GM23338 (cell line): ENCODE measurements around the gene SLC15A1.

Source experiments
- CREB1 ChIP-seq: fragments of 250-450 bp; sonication (Bioruptor Pico); IDR thresholded peaks from 2 replicates; pipeline ENCODE4 v1.5.0; 2020; ENCODE audit warnings: low read depth, mild to moderate bottlenecking, moderate library complexity
- EZH2 ChIP-seq: fragments of 200-600 bp; sonication (generic); IDR thresholded peaks from one replicate; pipeline ENCODE4 v1.8.0; 2017; ENCODE audit warnings: antibody characterized with exemption, mild to moderate bottlenecking, low read depth; ENCODE audit not compliant: unreplicated experiment
- EZH2phosphoT487 ChIP-seq: fragments of 200-600 bp; sonication (generic); IDR thresholded peaks from one replicate; pipeline ENCODE4 v1.8.1; 2018; ENCODE audit warnings: antibody characterized with exemption; ENCODE audit not compliant: unreplicated experiment
- POLR2AphosphoS5 ChIP-seq: IDR thresholded peaks from 2 replicates; pipeline ENCODE4 v1.6.1; 2016; ENCODE audit warnings: antibody characterized with exemption, low read depth
- TF ChIP-seq, protein P1 (sequence below), 2 experiments: fragments of 200-600 bp in 1 of 2; sonication (generic) in 1 of 2; conservative IDR thresholded peaks; 2 replicates each; pipeline versions ENCODE4 v1.5.1 to v1.6.1; 2016 to 2017; ENCODE audit warnings: antibody characterized with exemption in 2 of 2, low read depth in 2 of 2, mild to moderate bottlenecking in 2 of 2, moderate library complexity in 1 of 2
- TF ChIP-seq, protein P2 (sequence below): IDR thresholded peaks from one replicate; pipeline ENCODE4 v1.6.1; 2018; ENCODE audit warnings: antibody characterized with exemption; ENCODE audit not compliant: unreplicated experiment
- TF ChIP-seq, protein P3 (sequence below): IDR thresholded peaks from 2 replicates; pipeline ENCODE4 v1.6.1; 2016; ENCODE audit warnings: antibody characterized with exemption

DNA sequence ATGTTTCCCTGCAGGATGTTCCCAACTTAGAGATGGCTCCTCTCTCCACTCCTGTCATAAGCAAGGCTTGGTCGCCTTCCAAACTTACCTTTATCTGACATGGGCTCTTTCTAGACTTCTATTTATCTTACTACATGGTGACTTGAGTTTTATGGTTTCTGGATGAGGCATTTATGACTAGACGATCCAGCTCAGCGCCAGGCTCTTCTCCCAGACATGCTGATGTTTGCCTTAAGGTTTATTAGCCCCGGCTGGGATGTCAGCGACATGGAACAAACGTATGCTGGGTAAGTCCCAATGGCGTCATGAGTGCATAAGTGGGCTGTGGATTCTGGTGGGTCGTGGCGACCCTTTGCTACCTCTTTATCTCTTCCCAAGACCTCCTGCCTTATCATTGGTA is 39.8 kb upstream of the SLC15A1 start:
- TF ChIP-seq POLR2AphosphoS5 (no peak), CREB1 (CRISPR knock-in tag) (no peak), EZH2phosphoT487 (no peak), EZH2 (no peak)
- TF ChIP-seq, protein P1, sequence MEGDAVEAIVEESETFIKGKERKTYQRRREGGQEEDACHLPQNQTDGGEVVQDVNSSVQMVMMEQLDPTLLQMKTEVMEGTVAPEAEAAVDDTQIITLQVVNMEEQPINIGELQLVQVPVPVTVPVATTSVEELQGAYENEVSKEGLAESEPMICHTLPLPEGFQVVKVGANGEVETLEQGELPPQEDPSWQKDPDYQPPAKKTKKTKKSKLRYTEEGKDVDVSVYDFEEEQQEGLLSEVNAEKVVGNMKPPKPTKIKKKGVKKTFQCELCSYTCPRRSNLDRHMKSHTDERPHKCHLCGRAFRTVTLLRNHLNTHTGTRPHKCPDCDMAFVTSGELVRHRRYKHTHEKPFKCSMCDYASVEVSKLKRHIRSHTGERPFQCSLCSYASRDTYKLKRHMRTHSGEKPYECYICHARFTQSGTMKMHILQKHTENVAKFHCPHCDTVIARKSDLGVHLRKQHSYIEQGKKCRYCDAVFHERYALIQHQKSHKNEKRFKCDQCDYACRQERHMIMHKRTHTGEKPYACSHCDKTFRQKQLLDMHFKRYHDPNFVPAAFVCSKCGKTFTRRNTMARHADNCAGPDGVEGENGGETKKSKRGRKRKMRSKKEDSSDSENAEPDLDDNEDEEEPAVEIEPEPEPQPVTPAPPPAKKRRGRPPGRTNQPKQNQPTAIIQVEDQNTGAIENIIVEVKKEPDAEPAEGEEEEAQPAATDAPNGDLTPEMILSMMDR (conservative IDR thresholded peaks at IDR 0.05; ENCODE audit: low read depth in 2 of 2), result no peak
- TF ChIP-seq, protein P2, sequence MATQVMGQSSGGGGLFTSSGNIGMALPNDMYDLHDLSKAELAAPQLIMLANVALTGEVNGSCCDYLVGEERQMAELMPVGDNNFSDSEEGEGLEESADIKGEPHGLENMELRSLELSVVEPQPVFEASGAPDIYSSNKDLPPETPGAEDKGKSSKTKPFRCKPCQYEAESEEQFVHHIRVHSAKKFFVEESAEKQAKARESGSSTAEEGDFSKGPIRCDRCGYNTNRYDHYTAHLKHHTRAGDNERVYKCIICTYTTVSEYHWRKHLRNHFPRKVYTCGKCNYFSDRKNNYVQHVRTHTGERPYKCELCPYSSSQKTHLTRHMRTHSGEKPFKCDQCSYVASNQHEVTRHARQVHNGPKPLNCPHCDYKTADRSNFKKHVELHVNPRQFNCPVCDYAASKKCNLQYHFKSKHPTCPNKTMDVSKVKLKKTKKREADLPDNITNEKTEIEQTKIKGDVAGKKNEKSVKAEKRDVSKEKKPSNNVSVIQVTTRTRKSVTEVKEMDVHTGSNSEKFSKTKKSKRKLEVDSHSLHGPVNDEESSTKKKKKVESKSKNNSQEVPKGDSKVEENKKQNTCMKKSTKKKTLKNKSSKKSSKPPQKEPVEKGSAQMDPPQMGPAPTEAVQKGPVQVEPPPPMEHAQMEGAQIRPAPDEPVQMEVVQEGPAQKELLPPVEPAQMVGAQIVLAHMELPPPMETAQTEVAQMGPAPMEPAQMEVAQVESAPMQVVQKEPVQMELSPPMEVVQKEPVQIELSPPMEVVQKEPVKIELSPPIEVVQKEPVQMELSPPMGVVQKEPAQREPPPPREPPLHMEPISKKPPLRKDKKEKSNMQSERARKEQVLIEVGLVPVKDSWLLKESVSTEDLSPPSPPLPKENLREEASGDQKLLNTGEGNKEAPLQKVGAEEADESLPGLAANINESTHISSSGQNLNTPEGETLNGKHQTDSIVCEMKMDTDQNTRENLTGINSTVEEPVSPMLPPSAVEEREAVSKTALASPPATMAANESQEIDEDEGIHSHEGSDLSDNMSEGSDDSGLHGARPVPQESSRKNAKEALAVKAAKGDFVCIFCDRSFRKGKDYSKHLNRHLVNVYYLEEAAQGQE, result no peak
- TF ChIP-seq, protein P3, sequence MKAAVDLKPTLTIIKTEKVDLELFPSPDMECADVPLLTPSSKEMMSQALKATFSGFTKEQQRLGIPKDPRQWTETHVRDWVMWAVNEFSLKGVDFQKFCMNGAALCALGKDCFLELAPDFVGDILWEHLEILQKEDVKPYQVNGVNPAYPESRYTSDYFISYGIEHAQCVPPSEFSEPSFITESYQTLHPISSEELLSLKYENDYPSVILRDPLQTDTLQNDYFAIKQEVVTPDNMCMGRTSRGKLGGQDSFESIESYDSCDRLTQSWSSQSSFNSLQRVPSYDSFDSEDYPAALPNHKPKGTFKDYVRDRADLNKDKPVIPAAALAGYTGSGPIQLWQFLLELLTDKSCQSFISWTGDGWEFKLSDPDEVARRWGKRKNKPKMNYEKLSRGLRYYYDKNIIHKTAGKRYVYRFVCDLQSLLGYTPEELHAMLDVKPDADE, result no peak
